H4 (cell line): Measurements from ENCODE around the gene SUSD1. TPM values are rescaled to one million over a fixed set of nuclear protein-coding genes. Genes with fewer than 3 reads are reported as not detected.
"Not testable (repeated sequence)": the region's sequence is repeated elsewhere in the genome, so short reads cannot be mapped to it uniquely, and the experiment has no call there.

Source experiments
- DNase-seq: peaks from one replicate; pipeline ENCODE4 v3.0.0-alpha.2; 2015; ENCODE audit warnings: low spot score
- total RNA-seq: library from RNA; depleted of rRNA; stranded (reverse); fragments of >200 nt; shearing (Covaris generic); gene quantifications from 2 replicates; pipeline ENCODE4 v1.2.3, GENCODE V29; 2014

SUSD1 gene
- total RNA-seq, 1 experiment from 2014 or later = 0.89 TPM

DNA sequence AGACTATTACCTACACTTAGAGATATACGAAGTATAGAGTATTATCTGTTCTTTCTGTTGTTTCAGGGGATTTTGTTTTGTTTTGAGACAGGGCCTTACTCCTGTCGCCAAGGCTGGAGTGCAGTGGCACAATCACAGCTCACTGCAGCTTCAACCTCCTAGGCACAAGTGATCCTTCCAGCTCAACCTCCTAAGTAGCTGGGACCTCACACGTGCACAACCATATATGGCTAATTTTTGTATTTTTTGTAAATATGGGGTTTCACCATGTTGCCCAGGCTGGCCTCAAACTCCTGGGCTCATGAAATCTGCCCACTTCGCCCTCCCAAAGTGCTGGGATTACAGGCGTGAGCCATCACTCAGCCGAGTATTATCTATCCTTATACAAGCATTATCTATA, 45.9 kb downstream of the SUSD1 start:
- no peak for DNase-seq

DNA sequence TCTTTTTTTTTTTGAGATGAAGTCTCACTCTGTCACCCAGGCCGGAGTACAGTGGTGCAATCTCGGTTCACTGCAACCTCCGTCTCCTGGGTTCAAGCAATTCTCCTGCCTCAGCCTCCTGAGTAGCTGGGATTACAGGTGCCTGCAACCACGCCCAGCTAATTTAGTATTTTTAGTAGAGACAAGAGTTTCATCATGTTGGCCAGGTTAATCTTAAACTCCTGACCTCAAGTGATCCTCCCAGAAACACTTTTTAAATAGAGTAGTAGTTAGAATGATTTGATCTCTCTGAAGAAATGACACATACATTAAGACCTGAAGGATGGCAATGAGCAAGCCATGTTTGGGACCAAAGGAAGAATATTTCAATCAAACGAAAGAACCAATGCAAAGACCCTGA, 46.7 kb downstream of the SUSD1 start:
- not testable (repeated sequence) for DNase-seq

DNA sequence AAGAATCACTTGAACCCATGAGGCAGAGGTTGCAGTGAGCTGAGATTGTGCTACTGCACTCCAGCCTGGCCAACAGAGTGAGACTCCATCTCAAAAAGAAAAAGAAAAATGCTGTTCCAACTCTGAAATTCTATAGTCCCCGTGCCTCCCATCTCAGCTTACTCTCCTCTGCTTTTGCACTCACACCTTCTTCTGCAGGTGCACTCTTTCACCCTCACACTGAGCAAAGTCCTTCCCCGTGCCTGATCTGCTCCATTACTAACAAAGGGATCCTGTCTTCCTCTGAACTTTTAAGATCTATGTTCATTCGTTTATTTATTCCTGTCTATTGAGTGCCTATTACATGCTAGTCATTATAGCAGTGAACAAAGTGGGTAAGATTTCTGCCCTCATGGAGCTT, 47.8 kb downstream of the SUSD1 start:
- no peak for DNase-seq

DNA sequence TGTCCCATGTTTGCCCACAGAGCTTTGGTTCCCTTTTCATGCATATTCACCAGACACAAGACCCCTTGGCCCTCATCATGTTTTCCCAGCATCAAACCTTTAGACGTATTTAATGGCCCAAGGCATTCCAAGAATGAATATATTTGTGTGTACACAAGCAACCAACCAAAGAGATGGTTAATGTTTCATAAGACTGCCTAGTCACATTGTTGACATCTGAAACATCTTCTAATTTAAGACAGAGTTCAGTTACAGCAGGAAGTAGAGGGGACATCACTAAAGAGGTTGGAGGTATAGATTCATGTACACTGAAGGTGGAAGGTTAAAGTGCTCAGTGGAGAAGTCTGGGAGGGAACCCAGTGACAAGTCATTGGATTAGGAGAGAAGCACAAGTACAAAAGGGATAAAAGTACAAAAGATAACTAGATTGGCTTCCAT, 49.1 kb downstream of the SUSD1 start:
- no peak for DNase-seq

GRCh38 chr9:112124156-112124555, 50.9 kb downstream of the SUSD1 start:
- no peak for DNase-seq

GRCh38 chr9:112121633-112122032, 53.5 kb downstream of the SUSD1 start:
- no peak for DNase-seq

DNA sequence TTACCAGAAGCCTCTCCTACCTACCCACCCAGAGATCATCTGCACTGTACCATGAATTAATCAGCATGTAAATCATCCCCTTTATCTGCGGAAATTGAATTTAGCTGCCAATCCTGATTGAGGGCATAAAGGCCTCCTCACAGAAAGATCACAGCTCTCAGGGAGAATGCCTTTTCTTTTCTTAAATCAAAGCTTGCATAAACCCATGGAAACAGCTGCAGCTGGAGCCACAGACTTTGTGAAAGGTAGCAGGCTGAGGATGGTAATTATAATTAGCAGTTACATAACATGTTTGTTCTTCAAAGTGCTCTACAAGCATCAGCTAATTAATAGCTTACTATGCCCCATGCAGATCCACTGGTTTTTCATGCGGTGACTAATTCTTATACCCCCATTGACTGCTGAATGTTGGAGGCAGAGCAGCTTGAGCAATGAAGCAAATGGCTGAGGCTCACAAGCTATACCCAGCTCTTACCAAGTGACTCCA, 54.6 kb downstream of the SUSD1 start:
- DNase-seq = no peak

DNA sequence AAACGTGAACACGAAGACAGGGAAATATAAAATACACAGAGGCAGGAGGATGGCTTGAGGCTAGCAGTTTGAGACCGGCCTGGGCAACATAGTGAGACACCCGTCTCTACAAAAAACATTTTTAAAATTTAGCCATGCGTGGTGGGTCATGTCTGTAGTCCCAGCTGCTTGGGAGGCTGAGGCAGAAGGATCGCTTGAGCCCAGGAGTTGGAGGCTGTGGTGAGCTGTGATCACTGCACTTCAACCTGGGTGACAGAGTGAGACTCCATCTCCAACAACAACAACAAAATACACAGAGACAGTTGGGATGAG, 55.1 kb downstream of the SUSD1 start:
- DNase-seq = no peak

- peak; percentile 63 for DNase-seq
These were observed 55.7 kb downstream of the SUSD1 start for GRCh38 chr9:112119225-112120029.

- DNase-seq = no peak
These were observed 57.1 kb downstream of the SUSD1 start for GRCh38 chr9:112118009-112118408.

DNA sequence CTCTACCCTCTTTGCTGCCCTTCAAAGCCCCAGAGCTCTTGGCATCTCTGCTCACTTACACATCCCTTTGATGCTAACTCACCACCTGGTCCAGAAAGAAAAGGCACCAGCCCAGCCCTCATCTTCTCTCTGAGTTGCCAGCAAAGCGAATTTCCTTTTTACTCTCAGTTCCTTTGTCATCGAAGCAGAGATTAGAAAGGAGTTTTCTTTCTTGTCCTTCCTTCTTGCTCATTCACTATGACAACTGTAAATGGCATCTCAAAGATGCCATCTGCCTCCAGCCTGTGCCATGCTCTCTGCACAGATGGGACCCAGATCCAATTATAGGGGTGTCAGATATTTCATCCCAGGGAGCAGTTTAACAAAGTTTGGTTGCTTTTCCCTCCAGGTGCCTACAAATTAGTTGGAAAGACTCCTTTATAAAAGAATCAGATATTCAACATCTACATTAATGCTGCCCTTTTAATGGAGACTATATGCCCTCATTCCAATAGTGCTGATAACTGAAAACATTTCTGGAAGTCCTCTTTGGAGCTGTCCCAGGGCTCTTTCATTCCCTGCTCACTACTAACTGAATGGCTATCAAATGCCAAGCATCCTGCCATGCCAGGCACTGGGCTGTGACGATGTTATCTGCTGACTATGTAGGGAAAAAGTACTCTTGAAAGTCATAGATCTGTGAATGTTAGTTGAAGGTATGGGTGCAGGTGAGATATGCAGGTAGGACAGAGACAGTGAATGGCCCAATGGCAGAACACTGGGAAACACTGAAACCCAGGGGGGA, 58.9 kb downstream of the SUSD1 start:
- DNase-seq = no peak

DNA sequence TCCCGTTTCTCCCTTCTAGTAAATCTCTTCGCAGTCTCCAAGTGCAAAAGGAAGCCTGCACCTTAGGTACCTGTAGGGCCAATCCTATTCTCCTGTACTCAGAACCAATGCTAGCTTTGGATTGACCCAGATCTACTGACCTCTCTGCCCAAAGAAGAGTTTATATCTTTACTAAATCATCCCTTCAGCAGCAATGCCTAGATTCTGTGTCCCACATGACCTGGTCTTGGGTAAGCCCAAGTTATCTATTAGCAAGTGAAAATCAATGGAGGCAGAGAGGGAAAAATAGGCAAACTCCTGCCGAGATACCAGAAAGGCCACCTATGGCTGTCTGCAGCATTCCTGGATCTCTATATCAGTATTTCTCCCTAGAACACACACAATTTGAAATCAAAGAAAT, 60.0 kb downstream of the SUSD1 start:
- DNase-seq = no peak

DNA sequence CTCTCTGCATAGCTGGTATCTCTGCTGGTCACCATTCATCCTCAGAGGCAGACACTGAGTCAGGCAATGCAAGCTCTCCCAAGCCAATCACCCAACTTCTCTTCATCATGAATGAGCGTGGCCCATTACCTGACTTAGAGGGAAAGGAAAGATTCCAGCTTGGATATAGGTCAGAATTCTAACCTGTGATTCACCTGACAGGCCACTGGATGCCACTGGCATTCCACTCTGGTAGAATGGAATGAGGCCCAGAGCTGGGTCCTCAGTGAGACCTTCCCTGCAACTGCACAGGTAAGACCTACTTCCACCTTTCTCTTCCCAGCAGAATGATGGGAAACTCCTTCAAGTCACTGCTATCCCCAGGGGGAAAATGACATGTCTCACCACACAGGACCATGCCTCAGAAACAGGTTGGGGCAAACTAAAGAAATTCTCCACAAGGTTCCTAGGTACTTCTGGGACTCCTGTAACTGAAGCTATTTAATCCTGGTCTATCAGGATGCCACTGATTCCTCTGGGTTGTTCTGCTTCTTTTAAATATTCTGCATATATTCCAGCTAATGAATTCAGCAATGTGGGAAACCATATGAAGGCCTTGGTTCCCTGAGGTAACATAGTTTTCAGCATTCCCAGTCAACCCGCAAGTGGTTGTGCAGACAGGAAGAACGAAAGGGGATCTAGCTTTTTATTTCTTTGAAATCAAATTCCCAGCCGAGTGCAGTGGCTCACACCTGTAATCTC, 62.0 kb downstream of the SUSD1 start:
- peak; percentile 43 for DNase-seq

DNA sequence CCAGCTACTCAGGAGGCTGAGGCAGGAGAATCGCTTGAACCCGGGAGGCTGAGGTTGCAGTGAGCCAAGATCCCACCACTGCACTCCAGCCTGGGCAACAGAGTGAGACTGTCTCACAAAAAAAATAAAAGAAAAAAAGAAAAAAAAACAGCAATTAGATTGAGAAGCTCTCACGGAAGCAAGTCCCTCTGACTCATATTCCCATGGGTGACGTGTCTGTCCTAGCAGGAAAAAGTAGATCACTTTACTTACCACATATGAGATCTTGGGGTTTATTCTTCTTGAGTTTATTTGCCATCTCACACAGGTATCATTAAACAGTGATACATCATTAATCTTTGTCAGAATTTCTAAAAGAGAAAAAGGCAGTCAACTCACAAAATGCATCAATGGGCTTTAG, 62.6 kb downstream of the SUSD1 start:
- DNase-seq = peak; percentile 92

GRCh38 chr9:112111461-112111860, 63.6 kb downstream of the SUSD1 start:
- no peak for DNase-seq

DNA sequence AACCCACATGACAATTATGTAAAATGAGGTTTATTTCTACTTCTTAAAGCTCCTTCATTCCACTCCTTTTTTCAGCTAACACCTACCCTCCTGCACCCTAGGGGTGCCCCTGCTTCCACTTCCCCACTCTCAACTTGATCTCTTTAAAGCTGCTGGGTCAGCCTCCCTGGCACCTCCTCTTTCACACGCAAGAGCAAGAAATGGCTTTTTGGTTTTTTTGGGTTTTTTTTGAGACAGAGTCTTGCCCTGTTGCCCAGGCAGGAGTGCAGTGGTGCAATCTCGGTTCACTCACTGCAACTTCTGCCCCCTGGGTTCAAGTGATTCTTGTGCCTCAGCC, 64.4 kb downstream of the SUSD1 start:
- no peak for DNase-seq

GRCh38 chr9:112110094-112110776, 64.9 kb downstream of the SUSD1 start:
- no peak for DNase-seq

DNA sequence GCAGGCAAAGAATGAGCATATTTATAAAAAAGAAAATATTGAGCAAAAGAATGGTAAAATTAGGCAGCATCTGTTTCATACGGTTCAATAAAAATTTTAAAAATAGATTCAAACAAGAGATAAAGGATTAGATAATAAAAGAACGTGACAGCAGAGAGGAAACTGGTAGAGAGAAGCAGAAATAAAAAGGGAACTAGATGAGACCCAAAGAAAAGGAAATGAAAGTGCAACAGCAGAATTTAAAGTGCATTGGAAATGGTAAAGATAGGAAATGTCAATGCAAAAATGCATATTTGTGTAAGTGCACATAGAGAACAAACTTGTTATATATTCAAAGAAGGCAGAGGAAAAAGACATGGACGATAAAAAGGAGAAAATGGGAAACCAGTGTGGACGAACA, 70.2 kb downstream of the SUSD1 start:
- no peak for DNase-seq

GRCh38 chr9:112104401-112104800, 70.7 kb downstream of the SUSD1 start:
- no peak for DNase-seq

- no peak for DNase-seq
These were observed 71.7 kb downstream of the SUSD1 start for GRCh38 chr9:112103405-112103804.

GRCh38 chr9:112097712-112098688, 77.1 kb downstream of the SUSD1 start:
- peak; percentile 64 for DNase-seq
